Thoracic aorta (tissue), 2 donors: Measurements from ENCODE around the gene MLLT10. TPM values are rescaled to one million over a fixed set of nuclear protein-coding genes. Genes with fewer than 3 reads are reported as not detected.
A peak's percentile ranks its signal among the peaks of the same experiment; 100 is the strongest.

Source experiments
- ATAC-seq: fragments of 150-250 bp; one replicate; pipeline ENCODE4 v1.8.0; 2017; ENCODE audit warnings: low read depth; ENCODE audit not compliant: insufficient number of reproducible peaks, low FRiP score
- DNase-seq: peaks from one replicate; pipeline ENCODE4 v3.0.0-alpha.2; 2020; ENCODE audit warnings: low spot score
- H3K27ac ChIP-seq, 2 donors: fragments of 200-600 bp; sonication (generic); 1 replicate in 1 of 2; 2 replicates in 1 of 2; pipeline ENCODE4 v1.5.1; 2016; ENCODE audit warnings: mild to moderate bottlenecking in 2 of 2, moderate library complexity in 2 of 2
- H3K27me3 ChIP-seq: fragments of 200-600 bp; sonication (generic); replicated peaks from 2 replicates; pipeline ENCODE4 v1.6.0; 2016; ENCODE audit warnings: mild to moderate bottlenecking; ENCODE audit not compliant: insufficient read depth
- H3K36me3 ChIP-seq: fragments of 200-600 bp; sonication (generic); one replicate; pipeline ENCODE4 v1.5.1; 2016
- H3K4me1 ChIP-seq, 2 donors: fragments of 200-600 bp; sonication (generic); 1 replicate in 1 of 2; 2 replicates in 1 of 2; pipeline versions ENCODE4 v1.5.1 to v1.6.0; 2016; ENCODE audit warnings: low read depth in 2 of 2, mild to moderate bottlenecking in 1 of 2; ENCODE audit not compliant: control insufficient read depth in 1 of 2
- H3K4me3 ChIP-seq: fragments of 200-600 bp; sonication (generic); 2 replicates; pipeline ENCODE4 v1.5.1; 2016; ENCODE audit warnings: mild to moderate bottlenecking
- H3K9me3 ChIP-seq: fragments of 200-600 bp; sonication (generic); 2 replicates; pipeline ENCODE4 v1.5.1; 2016
- total RNA-seq, 2 donors: library from RNA; depleted of rRNA; stranded (reverse); fragments of >200 nt; gene quantifications; one replicate each; pipeline versions ENCODE4 v1.1.0 to v1.2.3, GENCODE V29; 2016
- TF ChIP-seq, protein P1 (sequence below): fragments of 200-600 bp; sonication (generic); IDR thresholded peaks from one replicate; pipeline ENCODE4 v1.5.1; 2019; ENCODE audit warnings: antibody characterized with exemption

MLLT10 gene
- total RNA-seq, 2 donors from 2014 or later, result 35.1 to 54.7 TPM

- ATAC-seq (no peak), DNase-seq (no peak)
- Histone ChIP-seq H3K36me3 (no peaks in the 10 kb centered on the region), H3K4me1 (peaks cover 12% of the 10 kb centered on the region in 2 donors), H3K27me3 (no peaks in the 10 kb centered on the region), H3K9me3 (no peaks in the 10 kb centered on the region), H3K27ac (peak overlapping the region in 1 of 2 donors; percentile 10), H3K4me3 (no peak overlapping the region)
- TF ChIP-seq, protein P1, sequence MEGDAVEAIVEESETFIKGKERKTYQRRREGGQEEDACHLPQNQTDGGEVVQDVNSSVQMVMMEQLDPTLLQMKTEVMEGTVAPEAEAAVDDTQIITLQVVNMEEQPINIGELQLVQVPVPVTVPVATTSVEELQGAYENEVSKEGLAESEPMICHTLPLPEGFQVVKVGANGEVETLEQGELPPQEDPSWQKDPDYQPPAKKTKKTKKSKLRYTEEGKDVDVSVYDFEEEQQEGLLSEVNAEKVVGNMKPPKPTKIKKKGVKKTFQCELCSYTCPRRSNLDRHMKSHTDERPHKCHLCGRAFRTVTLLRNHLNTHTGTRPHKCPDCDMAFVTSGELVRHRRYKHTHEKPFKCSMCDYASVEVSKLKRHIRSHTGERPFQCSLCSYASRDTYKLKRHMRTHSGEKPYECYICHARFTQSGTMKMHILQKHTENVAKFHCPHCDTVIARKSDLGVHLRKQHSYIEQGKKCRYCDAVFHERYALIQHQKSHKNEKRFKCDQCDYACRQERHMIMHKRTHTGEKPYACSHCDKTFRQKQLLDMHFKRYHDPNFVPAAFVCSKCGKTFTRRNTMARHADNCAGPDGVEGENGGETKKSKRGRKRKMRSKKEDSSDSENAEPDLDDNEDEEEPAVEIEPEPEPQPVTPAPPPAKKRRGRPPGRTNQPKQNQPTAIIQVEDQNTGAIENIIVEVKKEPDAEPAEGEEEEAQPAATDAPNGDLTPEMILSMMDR, result no peak
These were observed 3.4 kb upstream of the MLLT10 start for GRCh38 chr10:21530641-21531040.

GRCh38 chr10:21531164-21531563, 2.9 kb upstream of the MLLT10 start:
- Histone ChIP-seq H3K4me1 (peaks cover 15 to 17% of the 10 kb centered on the region in 2 donors), H3K27me3 (no peaks in the 10 kb centered on the region), H3K36me3 (no peaks in the 10 kb centered on the region), H3K4me3 (no peak overlapping the region), H3K9me3 (no peaks in the 10 kb centered on the region), H3K27ac (peak overlapping the region in 1 of 2 donors; percentile 10)
- DNase-seq (no peak), ATAC-seq (no peak)
- TF ChIP-seq, protein P1, result no peak

- peak overlapping the region; percentile 78 for H3K4me3 ChIP-seq
- ATAC-seq, result no peak
- peaks cover 4% of the 10 kb centered on the region for H3K36me3 ChIP-seq
- no peaks in the 10 kb centered on the region for H3K27me3 ChIP-seq
- peaks cover 15 to 24% of the 10 kb centered on the region in 2 donors for H3K4me1 ChIP-seq
- DNase-seq, result no peak
- peak overlapping the region; percentile 90 to 93 for H3K27ac ChIP-seq
- H3K9me3 ChIP-seq, result no peaks in the 10 kb centered on the region
- TF ChIP-seq, protein P1, result no peak
These were observed 1.2 kb upstream of the MLLT10 start for GRCh38 chr10:21532694-21533466.

- peak overlapping the region; percentile 78 for H3K4me3 ChIP-seq
- no peaks in the 10 kb centered on the region for H3K9me3 ChIP-seq
- ATAC-seq, result no peak
- no peaks in the 10 kb centered on the region for H3K27me3 ChIP-seq
- H3K27ac ChIP-seq, result peak overlapping the region; percentile 90 to 93
- TF ChIP-seq, protein P1, result no peak
- no peak for DNase-seq
- peaks cover 7% of the 10 kb centered on the region for H3K36me3 ChIP-seq
- peaks cover 10 to 24% of the 10 kb centered on the region in 2 donors for H3K4me1 ChIP-seq
These were observed 201 bp downstream of the MLLT10 start for GRCh38 chr10:21534280-21534586.

DNA sequence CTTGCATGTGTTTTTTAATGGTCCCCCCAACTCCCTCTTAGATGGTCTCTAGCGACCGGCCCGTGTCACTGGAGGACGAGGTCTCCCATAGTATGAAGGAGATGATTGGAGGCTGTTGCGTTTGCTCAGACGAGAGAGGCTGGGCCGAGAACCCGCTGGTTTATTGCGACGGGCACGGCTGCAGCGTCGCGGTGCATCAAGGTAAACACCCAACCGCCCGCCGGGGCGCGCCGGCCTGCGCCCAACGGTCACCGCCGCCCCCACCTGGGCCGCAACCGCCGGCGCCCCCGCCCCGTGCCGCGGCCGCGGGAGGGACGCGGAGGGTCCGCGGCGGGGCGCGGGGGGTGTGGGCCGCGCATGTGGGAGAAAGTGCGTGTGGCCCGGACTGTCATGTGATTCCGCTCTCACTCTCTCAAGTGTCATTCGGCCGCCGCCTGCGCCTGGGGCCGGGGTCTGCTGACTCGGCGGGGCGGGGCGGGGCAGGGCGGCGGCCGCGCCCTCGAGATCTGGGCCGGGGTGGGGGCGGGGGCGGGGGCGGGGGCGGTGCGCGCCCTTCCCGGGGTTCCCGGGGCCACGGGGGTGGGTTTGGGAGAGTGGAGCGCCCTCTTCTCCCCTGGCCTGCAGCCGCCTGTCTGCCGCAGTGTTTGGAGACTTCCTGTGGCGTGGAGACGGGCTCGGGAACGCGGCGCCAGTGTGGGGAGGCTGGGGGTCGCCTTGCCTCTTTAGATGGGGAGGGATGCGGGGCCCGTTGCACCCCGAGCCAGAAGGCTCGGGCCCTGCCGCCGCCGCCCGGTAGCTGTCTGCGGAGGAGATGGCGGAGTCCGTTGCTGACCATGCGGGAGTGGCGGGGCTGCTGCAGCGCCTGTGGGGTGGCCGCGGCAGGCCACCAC, 817 bp downstream of the MLLT10 start:
- Histone ChIP-seq H3K36me3 (peaks cover 7% of the 10 kb centered on the region), H3K4me3 (peak overlapping the region; percentile 78), H3K9me3 (no peaks in the 10 kb centered on the region), H3K27me3 (no peaks in the 10 kb centered on the region), H3K4me1 (peaks cover 10 to 24% of the 10 kb centered on the region in 2 donors), H3K27ac (peak overlapping the region; percentile 90 to 93)
- TF ChIP-seq, protein P1, result no peak
- ATAC-seq (no peak), DNase-seq (no peak)
